AG09309 (cell line): ENCODE data around the gene UBE2Q2.
"Not testable (repeated sequence)": the region's sequence is repeated elsewhere in the genome, so short reads cannot be mapped to it uniquely, and the experiment has no call there.

Source experiments
- DNase-seq: peaks from one replicate; pipeline ENCODE4 v3.0.0-alpha.2; 2010; ENCODE audit warnings: low read depth
- H3K4me3 ChIP-seq: 2 replicates; pipeline ENCODE4 v1.5.1; 2011; ENCODE audit warnings: mild to moderate bottlenecking, low read depth, low read length, moderate library complexity; ENCODE audit not compliant: control insufficient read depth
- CTCF ChIP-seq: IDR thresholded peaks from 2 replicates; pipeline ENCODE4 v1.5.1; 2011; ENCODE audit warnings: mild to moderate bottlenecking, low read depth, low read length, inconsistent platforms; ENCODE audit not compliant: insufficient read depth, control insufficient read depth; ENCODE audit errors: missing control alignments

Gene UBE2Q2

GRCh38 chr15:75850708-75851107 lies 7.5 kb downstream of the UBE2Q2 start:
- no peak overlapping the region for H3K4me3 ChIP-seq
- DNase-seq: no peak
- TF ChIP-seq CTCF: no peak

GRCh38 chr15:75851566-75851965 lies 8.3 kb downstream of the UBE2Q2 start:
- H3K4me3 ChIP-seq, DNase-seq: not testable (repeated sequence)

- no peak overlapping the region for H3K4me3 ChIP-seq
- no peak for DNase-seq
- TF ChIP-seq CTCF: no peak
Observed at GRCh38 chr15:75857886-75858285, 14.6 kb downstream of the UBE2Q2 start.

GRCh38 chr15:75861750-75862402 lies 18.6 kb downstream of the UBE2Q2 start:
- no peak for TF ChIP-seq CTCF
- DNase-seq: no peak
- H3K4me3 ChIP-seq: no peak overlapping the region

GRCh38 chr15:75862796-75863195 lies 19.5 kb downstream of the UBE2Q2 start:
- H3K4me3 ChIP-seq: no peak overlapping the region
- no peak for TF ChIP-seq CTCF
- no peak for DNase-seq

GRCh38 chr15:75864213-75865059 lies 21.2 kb downstream of the UBE2Q2 start:
- DNase-seq: no peak
- no peak for TF ChIP-seq CTCF

GRCh38 chr15:75866045-75866444 lies 22.8 kb downstream of the UBE2Q2 start:
- H3K4me3 ChIP-seq, DNase-seq: not testable (repeated sequence)

More at GRCh38 chr15:75864213-75865059, 21.2 kb downstream of the UBE2Q2 start:
- H3K4me3 ChIP-seq: no peak overlapping the region
